Mesothelial cell of epicardium (in vitro differentiated cells): Measurements from ENCODE around the gene APP. TPM values are rescaled to one million over a fixed set of nuclear protein-coding genes. Genes with fewer than 3 reads are reported as not detected.

ENCODE experiments used
- DNase-seq, 2 experiments: peaks; one replicate each; pipeline ENCODE4 v3.0.0; 2021; ENCODE audit warnings: low spot score in 2 of 2; ENCODE audit not compliant: unreplicated experiment in 2 of 2
- H3K27ac Mint-ChIP-seq: 2 replicates; pipeline ENCODE4 v1.8.0; 2021; ENCODE audit warnings: mixed read lengths
- H3K27me3 Mint-ChIP-seq: 2 replicates; pipeline ENCODE4 v1.8.0; 2021; ENCODE audit warnings: low read depth, mixed read lengths
- H3K36me3 Mint-ChIP-seq: 2 replicates; pipeline ENCODE4 v1.8.0; 2021; ENCODE audit warnings: mixed read lengths
- H3K4me1 Mint-ChIP-seq: 2 replicates; pipeline ENCODE4 v1.8.0; 2021; ENCODE audit warnings: mixed read lengths
- H3K4me3 Mint-ChIP-seq: 2 replicates; pipeline ENCODE4 v1.8.0; 2021; ENCODE audit warnings: mild to moderate bottlenecking, moderate library complexity, mixed read lengths
- H3K9me3 Mint-ChIP-seq: 2 replicates; pipeline ENCODE4 v1.8.0; 2021; ENCODE audit warnings: mixed read lengths
- total RNA-seq: library from RNA; stranded (reverse); gene quantifications from 3 replicates; pipeline ENCODE4 v1.2.1, GENCODE V29; 2021
- TF ChIP-seq, protein P1 (sequence below): fragments of 200-600 bp; sonication (generic); IDR thresholded peaks from one replicate; pipeline ENCODE4 v1.5.0; 2021; ENCODE audit warnings: antibody characterized with exemption; ENCODE audit not compliant: unreplicated experiment

APP gene
- total RNA-seq, 1 donor from 2014 or later, result 495 TPM

DNA sequence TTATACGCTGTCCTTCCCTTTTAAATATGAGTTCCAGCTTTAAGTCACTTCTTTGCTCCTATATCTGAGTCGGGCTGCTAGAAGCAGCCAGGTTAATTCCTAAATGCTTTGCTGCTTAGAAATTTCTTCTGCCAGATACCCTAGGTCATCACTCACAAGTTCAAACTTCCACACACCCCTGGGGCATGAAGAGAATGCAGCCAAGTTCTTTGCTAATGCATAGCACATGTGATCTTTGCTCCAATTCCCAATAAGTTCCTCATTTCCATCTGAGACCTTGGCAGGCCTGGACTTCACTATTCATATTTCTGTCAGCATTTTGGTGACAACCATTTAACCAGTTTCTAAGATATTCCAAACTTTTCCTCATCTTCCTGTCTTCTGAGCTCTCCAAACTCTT is 14.5 kb upstream of the APP start:
- Mint-ChIP-seq H3K4me3 (no peak overlapping the region), H3K27ac (no peak overlapping the region), H3K9me3 (peaks cover 17% of the 10 kb centered on the region), H3K27me3 (no peaks in the 10 kb centered on the region), H3K4me1 (no peaks in the 10 kb centered on the region), H3K36me3 (no peaks in the 10 kb centered on the region)
- no peak for DNase-seq
- TF ChIP-seq, protein P1, sequence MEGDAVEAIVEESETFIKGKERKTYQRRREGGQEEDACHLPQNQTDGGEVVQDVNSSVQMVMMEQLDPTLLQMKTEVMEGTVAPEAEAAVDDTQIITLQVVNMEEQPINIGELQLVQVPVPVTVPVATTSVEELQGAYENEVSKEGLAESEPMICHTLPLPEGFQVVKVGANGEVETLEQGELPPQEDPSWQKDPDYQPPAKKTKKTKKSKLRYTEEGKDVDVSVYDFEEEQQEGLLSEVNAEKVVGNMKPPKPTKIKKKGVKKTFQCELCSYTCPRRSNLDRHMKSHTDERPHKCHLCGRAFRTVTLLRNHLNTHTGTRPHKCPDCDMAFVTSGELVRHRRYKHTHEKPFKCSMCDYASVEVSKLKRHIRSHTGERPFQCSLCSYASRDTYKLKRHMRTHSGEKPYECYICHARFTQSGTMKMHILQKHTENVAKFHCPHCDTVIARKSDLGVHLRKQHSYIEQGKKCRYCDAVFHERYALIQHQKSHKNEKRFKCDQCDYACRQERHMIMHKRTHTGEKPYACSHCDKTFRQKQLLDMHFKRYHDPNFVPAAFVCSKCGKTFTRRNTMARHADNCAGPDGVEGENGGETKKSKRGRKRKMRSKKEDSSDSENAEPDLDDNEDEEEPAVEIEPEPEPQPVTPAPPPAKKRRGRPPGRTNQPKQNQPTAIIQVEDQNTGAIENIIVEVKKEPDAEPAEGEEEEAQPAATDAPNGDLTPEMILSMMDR, result no peak

DNA sequence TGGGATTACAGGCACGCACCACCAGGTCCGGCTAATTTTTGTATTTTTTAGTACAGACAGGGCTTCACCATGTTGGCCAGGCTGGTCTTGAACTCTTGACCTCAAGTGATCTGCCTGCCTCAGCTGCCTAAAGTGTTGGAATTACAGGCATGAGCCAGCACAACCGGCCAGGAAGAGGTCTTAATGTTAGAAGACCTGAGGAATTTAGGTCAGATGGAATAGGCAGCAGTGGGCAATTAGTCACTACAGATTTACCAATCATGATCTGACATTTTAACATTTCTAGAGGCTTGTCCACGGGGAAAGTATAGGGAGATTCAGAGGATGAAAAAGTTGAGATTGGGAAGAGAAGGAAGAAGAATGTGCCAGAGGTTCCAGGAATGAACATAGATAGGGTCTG is 8.9 kb upstream of the APP start:
- TF ChIP-seq, protein P1, result no peak
- H3K9me3 Mint-ChIP-seq, result peaks cover 8% of the 10 kb centered on the region
- no peaks in the 10 kb centered on the region for H3K27me3 Mint-ChIP-seq
- no peak overlapping the region for H3K4me3 Mint-ChIP-seq
- no peak for DNase-seq
- H3K4me1 Mint-ChIP-seq, result peaks cover 5% of the 10 kb centered on the region
- H3K36me3 Mint-ChIP-seq, result no peaks in the 10 kb centered on the region
- H3K27ac Mint-ChIP-seq, result no peak overlapping the region

DNA sequence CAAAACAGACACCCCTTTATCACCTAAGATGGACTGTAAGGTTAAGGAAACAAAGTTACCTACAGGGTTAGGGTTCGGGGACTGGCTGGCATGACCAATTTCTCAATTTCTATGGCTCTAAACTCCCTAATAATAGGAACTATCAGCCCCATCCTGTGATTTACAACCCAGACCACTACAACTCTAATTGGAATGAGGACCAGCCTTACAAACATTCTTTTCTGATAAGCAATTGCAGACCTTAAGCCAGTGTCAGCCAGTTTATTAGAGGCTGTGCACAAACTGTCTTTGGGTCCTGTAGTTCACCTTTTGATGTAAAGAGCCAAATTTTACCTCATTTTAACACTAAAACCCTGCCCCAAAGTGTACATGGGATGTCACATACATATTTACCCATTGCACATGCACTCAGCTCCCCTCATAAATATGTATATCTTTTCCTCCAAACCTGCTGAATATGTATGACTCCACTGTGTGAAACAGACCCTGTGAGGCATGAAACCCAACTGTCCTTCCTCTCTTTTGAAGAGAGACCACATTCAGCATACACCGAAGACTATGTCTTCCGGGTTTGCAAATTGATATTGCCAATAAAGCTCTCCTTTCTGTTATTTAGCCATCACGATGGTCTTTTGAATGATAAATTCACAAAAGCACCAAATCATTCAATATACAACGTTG is 7.3 kb upstream of the APP start:
- Mint-ChIP-seq H3K4me1 (peaks cover 5% of the 10 kb centered on the region), H3K27me3 (no peaks in the 10 kb centered on the region), H3K4me3 (no peak overlapping the region), H3K27ac (no peak overlapping the region), H3K36me3 (no peaks in the 10 kb centered on the region), H3K9me3 (no peaks in the 10 kb centered on the region)
- DNase-seq, result no peak
- TF ChIP-seq, protein P1, result no peak

DNA sequence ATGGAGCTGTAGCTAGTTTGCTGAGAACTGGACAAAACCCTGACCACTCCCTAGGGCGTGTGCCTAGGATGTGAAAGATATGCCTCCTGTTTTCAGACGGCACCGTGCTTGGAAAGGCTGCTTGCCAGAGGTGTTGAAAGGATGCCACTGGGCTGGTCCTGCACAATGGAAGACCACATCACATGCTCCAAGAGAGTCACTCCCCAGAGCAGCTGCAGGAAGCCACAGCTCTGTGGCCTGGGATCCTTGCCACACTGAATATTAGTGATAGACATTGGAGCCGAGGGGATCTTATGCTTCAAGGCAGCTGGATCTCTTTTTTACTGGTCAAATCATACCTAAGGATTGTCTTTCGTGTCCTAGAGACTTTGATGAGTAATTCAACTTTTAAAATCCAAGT is 6.6 kb upstream of the APP start:
- Mint-ChIP-seq H3K27me3 (no peaks in the 10 kb centered on the region), H3K4me3 (no peak overlapping the region), H3K9me3 (no peaks in the 10 kb centered on the region), H3K36me3 (no peaks in the 10 kb centered on the region), H3K27ac (no peak overlapping the region), H3K4me1 (peaks cover 5% of the 10 kb centered on the region)
- DNase-seq, result no peak
- TF ChIP-seq, protein P1, result no peak

DNA sequence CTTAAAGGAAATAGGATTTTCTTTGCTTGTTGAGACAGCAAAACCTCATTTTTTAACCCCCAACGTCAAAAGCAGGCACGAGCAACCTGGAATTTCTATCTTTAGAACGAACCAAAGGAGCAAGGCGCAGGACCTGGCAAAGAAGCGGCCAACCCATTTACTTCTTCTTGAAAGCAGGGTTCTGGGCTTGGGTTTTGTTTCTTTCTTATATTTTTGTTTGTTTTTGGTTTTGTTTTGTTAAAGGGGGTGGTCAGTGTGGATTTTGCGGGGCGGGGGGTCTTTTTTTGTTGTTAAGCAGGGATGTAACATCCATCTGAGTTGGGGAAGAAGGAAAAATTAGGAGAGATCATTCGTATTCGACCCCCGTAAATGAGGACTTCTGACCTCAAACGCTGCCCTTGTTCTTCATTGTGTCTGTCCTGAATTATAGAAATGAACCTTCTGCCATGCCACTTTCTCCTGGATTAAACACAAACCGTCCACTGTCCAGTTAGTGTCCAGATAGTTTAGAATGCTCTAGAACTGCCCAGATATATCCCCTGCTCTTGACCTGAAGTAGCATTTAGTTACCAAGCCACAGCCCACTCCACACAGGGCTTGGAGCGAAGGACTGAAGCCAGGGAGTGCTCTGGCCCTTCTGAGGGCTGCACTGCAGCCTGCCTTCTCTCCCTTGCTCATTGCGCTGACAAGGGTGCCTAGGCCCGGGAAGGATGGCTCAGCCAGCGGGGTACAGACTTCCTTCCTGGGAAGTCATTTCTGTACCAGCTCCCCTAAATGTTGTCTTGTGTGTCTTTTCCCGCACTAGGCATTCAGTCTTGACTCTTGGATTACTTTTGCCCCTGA is 909 bp upstream of the APP start:
- DNase-seq, result no peak
- no peaks in the 10 kb centered on the region for H3K9me3 Mint-ChIP-seq
- H3K4me1 Mint-ChIP-seq, result peaks cover 34% of the 10 kb centered on the region
- H3K27ac Mint-ChIP-seq, result peak overlapping the region; percentile 71
- H3K27me3 Mint-ChIP-seq, result peaks cover 2% of the 10 kb centered on the region
- TF ChIP-seq, protein P1, result no peak
- H3K4me3 Mint-ChIP-seq, result peak overlapping the region; percentile 90
- no peaks in the 10 kb centered on the region for H3K36me3 Mint-ChIP-seq
